Activated gamma-delta T cell (primary cell): ENCODE results near the gene CAPN12.

Experiments
- DNase-seq: peaks from one replicate; lab custom pipeline; 2025; lab: John Stamatoyannopoulos, UW

The CAPN12 gene

GRCh38 chr19:38696729-38697055 is 47.6 kb downstream of the CAPN12 start:
- DNase-seq, result no peak

- DNase-seq, result no peak
Observed at GRCh38 chr19:38695832-38696728, 48.2 kb downstream of the CAPN12 start.

- no peak for DNase-seq
Observed at GRCh38 chr19:38695317-38695683, 49.0 kb downstream of the CAPN12 start.

GRCh38 chr19:38693380-38694223 is 50.7 kb downstream of the CAPN12 start:
- no peak for DNase-seq

- DNase-seq, result no peak
Observed at GRCh38 chr19:38692458-38693379, 51.6 kb downstream of the CAPN12 start.

GRCh38 chr19:38691938-38692457 is 52.3 kb downstream of the CAPN12 start:
- no peak for DNase-seq

GRCh38 chr19:38690832-38691231 is 53.4 kb downstream of the CAPN12 start:
- DNase-seq, result no peak

- DNase-seq, result no peak
Observed at GRCh38 chr19:38690146-38690545, 54.1 kb downstream of the CAPN12 start.

GRCh38 chr19:38687837-38688378 is 56.4 kb downstream of the CAPN12 start:
- DNase-seq, result no peak

GRCh38 chr19:38686530-38686888 is 57.8 kb downstream of the CAPN12 start:
- peak; percentile 27 for DNase-seq

GRCh38 chr19:38685666-38686529 is 58.4 kb downstream of the CAPN12 start:
- no peak for DNase-seq

- DNase-seq, result no peak
Observed at GRCh38 chr19:38684862-38685665, 59.2 kb downstream of the CAPN12 start.

- DNase-seq, result no peak
Observed at GRCh38 chr19:38684078-38684861, 60.0 kb downstream of the CAPN12 start.

- DNase-seq, result peak; percentile 47
Observed at GRCh38 chr19:38683393-38684077, 60.7 kb downstream of the CAPN12 start.

- DNase-seq, result no peak
Observed at GRCh38 chr19:38682872-38683392, 61.3 kb downstream of the CAPN12 start.

- DNase-seq, result no peak
Observed at GRCh38 chr19:38682195-38682867, 61.9 kb downstream of the CAPN12 start.
